GM21825 (cell line): ENCODE data around the gene SCAF8.
"Not testable (repeated sequence)": the region's sequence is repeated elsewhere in the genome, so short reads cannot be mapped to it uniquely, and the experiment has no call there.

ENCODE experiments used
- ATAC-seq: cut with Tn5 transposase; IDR thresholded peaks from one replicate; pipeline ENCODE4 v1.9.1; 2021; ENCODE audit warnings: mild to moderate bottlenecking, moderate library complexity; ENCODE audit not compliant: unreplicated experiment

Gene SCAF8

GRCh38 chr6:154779157-154779556 is 45.9 kb downstream of the SCAF8 start:
- not testable (repeated sequence) for ATAC-seq

GRCh38 chr6:154782193-154782592 is 49.0 kb downstream of the SCAF8 start:
- ATAC-seq: no peak

- peak; percentile 69 for ATAC-seq
Observed at GRCh38 chr6:154783229-154783628, 50.0 kb downstream of the SCAF8 start.

- ATAC-seq: no peak
Observed at GRCh38 chr6:154785075-154785474, 51.9 kb downstream of the SCAF8 start.

GRCh38 chr6:154786144-154786868 is 53.1 kb downstream of the SCAF8 start:
- ATAC-seq: no peak

- ATAC-seq: no peak
Observed at GRCh38 chr6:154791556-154792317, 58.5 kb downstream of the SCAF8 start.

- no peak for ATAC-seq
Observed at GRCh38 chr6:154792325-154792724, 59.1 kb downstream of the SCAF8 start.

- ATAC-seq: no peak
Observed at GRCh38 chr6:154792761-154793160, 59.5 kb downstream of the SCAF8 start.

GRCh38 chr6:154796484-154796883 is 63.3 kb downstream of the SCAF8 start:
- no peak for ATAC-seq

- ATAC-seq: no peak
Observed at GRCh38 chr6:154797857-154798256, 64.6 kb downstream of the SCAF8 start.

GRCh38 chr6:154800338-154800737 is 67.1 kb downstream of the SCAF8 start:
- ATAC-seq: no peak

- ATAC-seq: no peak
Observed at GRCh38 chr6:154805288-154805911, 72.2 kb downstream of the SCAF8 start.

- no peak for ATAC-seq
Observed at GRCh38 chr6:154806804-154807203, 73.6 kb downstream of the SCAF8 start.

- ATAC-seq: not testable (repeated sequence)
Observed at GRCh38 chr6:154811663-154812062, 78.4 kb downstream of the SCAF8 start.

- ATAC-seq: peak; percentile 78
Observed at GRCh38 chr6:154814063-154814462, 80.8 kb downstream of the SCAF8 start.

GRCh38 chr6:154815938-154816820 is 83.0 kb downstream of the SCAF8 start:
- ATAC-seq: no peak

- ATAC-seq: no peak
Observed at GRCh38 chr6:154821099-154821498, 87.9 kb downstream of the SCAF8 start.

- ATAC-seq: no peak
Observed at GRCh38 chr6:154821638-154822037, 88.4 kb downstream of the SCAF8 start.

- no peak for ATAC-seq
Observed at GRCh38 chr6:154822947-154823558, 89.8 kb downstream of the SCAF8 start.

GRCh38 chr6:154824076-154824475 is 90.9 kb downstream of the SCAF8 start:
- no peak for ATAC-seq
